HCT116 (cell line): ENCODE data around the gene ASB6. TPM values are rescaled to one million over a fixed set of nuclear protein-coding genes. Genes with fewer than 3 reads are reported as not detected.

ENCODE experiments used
- ATAC-seq: fragments of 200-7000 bp; cut with Tn5 transposase; 2 replicates; pipeline ENCODE4 v1.9.1; 2020; ENCODE audit warnings: mild to moderate bottlenecking, moderate library complexity
- BruUV-seq: library from RNA; stranded (reverse); fragments of 400-500 nt; replicated peaks from 2 replicates; lab custom pipeline; 2021; lab: Mats Ljungman, UMichigan
- CTCF ChIA-PET: fragments of 300-600 bp; sonication (Branson Sonifier 250); formaldehyde crosslinking; loops from one replicate; lab custom pipeline; 2021; ENCODE audit warnings: antibody characterized with exemption; lab: Charles Lee
- POLR2A ChIA-PET: fragments of 300-600, 350-600 bp; sonication (Branson Sonifier 250); formaldehyde crosslinking; loops from one replicate; lab custom pipeline; 2021; ENCODE audit warnings: antibody characterized with exemption; lab: Charles Lee
- RAD21 ChIA-PET, 2 experiments: fragments of 300-600 bp; sonication (Branson Sonifier 250); formaldehyde crosslinking; loops; one replicate each; lab custom pipeline; 2023; ENCODE audit warnings: low total read pairs in 2 of 2; ENCODE audit not compliant: uncharacterized antibody in 2 of 2, unreplicated experiment in 2 of 2, low non-redundant PET in 1 of 2; lab: Charles Lee
- DNase-seq: peaks from one replicate; pipeline ENCODE4 v3.0.0-alpha.2; 2010; ENCODE audit warnings: low read depth, low spot score
- H2AFZ ChIP-seq: fragments of 200-600 bp; shearing (Covaris generic), sonication (generic); 2 replicates; pipeline ENCODE4 v1.6.1; 2017; ENCODE audit warnings: low read depth, mixed run types, mixed read lengths, antibody characterized with exemption, low read length; ENCODE audit not compliant: poor library complexity, severe bottlenecking
- H3K27ac ChIP-seq: 2 replicates; pipeline ENCODE4 v1.5.1; 2012; ENCODE audit warnings: low read depth, low read length
- H3K27me3 ChIP-seq: fragments of 200-600 bp; sonication (generic); 2 replicates; pipeline ENCODE4 v1.6.1; 2016; ENCODE audit warnings: mixed run types, low read length, mixed read lengths; ENCODE audit not compliant: insufficient read depth
- H3K36me3 ChIP-seq, 2 experiments: fragments of 200-500 bp in 1 of 2; fragments of 200-600 bp in 1 of 2; sonication (Bioruptor generic) in 1 of 2; sonication (generic) in 1 of 2; 2 replicates each; pipeline versions ENCODE4 v1.5.1 to v1.6.1; 2014 to 2016; ENCODE audit warnings: low read length in 2 of 2, inconsistent platforms in 1 of 2, mixed read lengths in 1 of 2, mixed run types in 1 of 2; ENCODE audit not compliant: insufficient read depth in 2 of 2, control insufficient read depth in 1 of 2
- H3K4me1 ChIP-seq, 2 experiments: fragments of 200-600 bp in 1 of 2; sonication (generic) in 1 of 2; 2 replicates each; pipeline versions ENCODE4 v1.5.1 to v1.6.1; 2012 to 2017; ENCODE audit warnings: low read length in 2 of 2, inconsistent platforms in 1 of 2, mild to moderate bottlenecking in 1 of 2, mixed read lengths in 1 of 2, mixed run types in 1 of 2, moderate library complexity in 1 of 2; ENCODE audit not compliant: insufficient read depth in 2 of 2, control insufficient read depth in 1 of 2
- H3K4me2 ChIP-seq: fragments of 200-600 bp; sonication (generic); 2 replicates; pipeline ENCODE4 v1.6.1; 2017; ENCODE audit warnings: mixed run types, low read length, mixed read lengths
- H3K4me3 ChIP-seq, 2 experiments: fragments of 200-600 bp in 1 of 2; sonication (generic) in 1 of 2; replicated peaks in 1 of 2; 2 replicates each; pipeline ENCODE4 v1.5.1; 2011 to 2016; ENCODE audit warnings: low read length in 2 of 2, control low read depth in 1 of 2, low read depth in 1 of 2, mild to moderate bottlenecking in 1 of 2, mixed read lengths in 1 of 2, mixed run types in 1 of 2
- H3K79me2 ChIP-seq: fragments of 200-600 bp; sonication (generic); 2 replicates; pipeline ENCODE4 v1.6.1; 2017; ENCODE audit warnings: mild to moderate bottlenecking, mixed run types, low read length, moderate library complexity, mixed read lengths; ENCODE audit not compliant: insufficient read depth
- H3K9ac ChIP-seq: fragments of 200-600 bp; sonication (generic); 2 replicates; pipeline ENCODE4 v1.6.1; 2016; ENCODE audit warnings: low read length, mixed read lengths
- H3K9me2 ChIP-seq: fragments of 200-600 bp; sonication (generic), shearing (Covaris generic); 2 replicates; pipeline ENCODE4 v1.6.1; 2017; ENCODE audit warnings: mixed run types, mild to moderate bottlenecking, moderate library complexity; ENCODE audit not compliant: insufficient read depth
- H3K9me3 ChIP-seq, 2 experiments: fragments of 200-500 bp in 1 of 2; fragments of 200-600 bp in 1 of 2; sonication (Bioruptor generic) in 1 of 2; sonication (generic) in 1 of 2; 2 replicates each; pipeline ENCODE4 v1.6.1; 2014 to 2017; ENCODE audit warnings: low read length in 2 of 2, mixed read lengths in 2 of 2, inconsistent platforms in 1 of 2, low read depth in 1 of 2, mild to moderate bottlenecking in 1 of 2, mixed run types in 1 of 2, moderate library complexity in 1 of 2; ENCODE audit not compliant: control insufficient read depth in 1 of 2, insufficient read depth in 1 of 2
- H4K20me1 ChIP-seq: fragments of 200-600 bp; sonication (generic), shearing (Covaris generic); 2 replicates; pipeline ENCODE4 v1.6.1; 2017; ENCODE audit warnings: mixed run types, mild to moderate bottlenecking, moderate library complexity; ENCODE audit not compliant: insufficient read depth
- CBX3 ChIP-seq: IDR thresholded peaks from 2 replicates; pipeline ENCODE4 v1.6.1; 2012; ENCODE audit warnings: low read depth
- POLR2AphosphoS5 ChIP-seq: IDR thresholded peaks from 2 replicates; pipeline ENCODE4 v1.6.1; 2011; ENCODE audit warnings: mild to moderate bottlenecking, low read depth, low read length, moderate library complexity
- SP1 ChIP-seq: IDR thresholded peaks from 2 replicates; pipeline ENCODE4 v1.6.1; 2012; ENCODE audit warnings: low read depth
- TCF7L2 ChIP-seq: IDR thresholded peaks from 2 replicates; pipeline ENCODE4 v1.7.0; 2011; ENCODE audit warnings: borderline replicate concordance, inconsistent platforms; ENCODE audit not compliant: insufficient read depth, insufficient read length; ENCODE audit errors: extremely low read depth
- YY1 ChIP-seq: IDR thresholded peaks from 2 replicates; pipeline ENCODE4 v1.6.1; 2011; ENCODE audit warnings: low read length, low read depth, moderate library complexity, mild to moderate bottlenecking; ENCODE audit not compliant: insufficient replicate concordance; ENCODE audit errors: extremely low read depth
- ZFX ChIP-seq: fragments of 450-650 bp; IDR thresholded peaks from 2 replicates; pipeline ENCODE4 v1.6.1; 2017
- intact Hi-C: fragments of 100-400 bp; cut with micrococcal nuclease; formaldehyde crosslinking; loops from 2 replicates; pipeline ENCODE4 v1.10.0; 2022
- total RNA-seq: library from RNA; stranded (reverse); gene quantifications from one replicate; pipeline ENCODE4 v1.2.1, GENCODE V29; 2021; ENCODE audit not compliant: unreplicated experiment
- TF ChIP-seq, protein P1 (sequence below): IDR thresholded peaks from 2 replicates; pipeline ENCODE4 v1.6.1; 2011; ENCODE audit warnings: mild to moderate bottlenecking, low read length, moderate library complexity; ENCODE audit not compliant: insufficient replicate concordance; ENCODE audit errors: extremely low read depth

The ASB6 gene
- total RNA-seq, 1 experiment from 2014 or later = 21.6 TPM

DNA sequence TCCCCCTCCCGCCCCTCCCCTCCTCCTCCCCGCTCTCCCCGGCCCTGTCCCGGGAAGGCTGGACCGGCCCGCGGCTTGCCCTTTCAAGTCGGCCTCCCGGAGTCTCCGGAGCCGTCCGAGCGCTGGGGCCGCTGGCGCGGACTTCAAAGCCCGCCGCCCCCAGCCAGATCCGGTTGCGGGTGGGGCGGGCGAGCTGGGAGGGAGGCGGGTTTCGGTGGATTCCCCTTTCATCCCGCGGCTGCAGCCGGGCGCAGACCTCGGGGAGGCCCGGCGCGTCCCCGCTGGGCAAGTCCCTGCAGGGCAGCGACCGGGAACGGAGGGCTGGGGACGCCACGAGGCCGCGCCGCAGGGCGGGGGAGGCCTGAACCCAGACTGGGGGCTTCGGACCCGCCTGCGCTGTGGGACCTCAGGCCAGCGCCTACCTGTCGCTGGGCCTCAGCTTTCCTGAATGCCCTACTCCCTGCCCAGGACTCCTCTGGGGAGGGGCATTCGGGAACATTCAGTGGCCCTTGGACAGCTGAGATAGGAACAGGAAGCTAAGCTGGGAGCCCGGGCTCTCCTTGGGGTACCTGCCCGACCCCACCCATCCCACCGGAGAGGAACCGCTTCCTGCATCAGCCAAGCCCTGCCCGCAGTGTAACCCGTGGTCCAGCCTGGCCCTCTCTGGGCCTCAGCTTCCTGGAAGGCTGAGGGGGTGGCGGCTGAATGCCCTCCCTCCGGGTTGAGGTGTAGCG lies 44.4 kb downstream of the ASB6 start:
- H3K79me2 ChIP-seq = no peaks in the 10 kb centered on the region
- ATAC-seq (peak; percentile 65), DNase-seq (peak; percentile 86)
- no peaks in the 10 kb centered on the region for H3K36me3 ChIP-seq
- H3K9ac ChIP-seq = peak overlapping the region; percentile 83
- H3K4me3 ChIP-seq = peak overlapping the region; percentile 57 to 67
- peak overlapping the region; percentile 95 for H3K4me2 ChIP-seq
- no peaks in the 10 kb centered on the region for H3K27me3 ChIP-seq
- no TSS peak for BruUV-seq
- RAD21 ChIA-PET = interaction anchor here (0.5 to 2.2 kb wide), 8 partner anchors 10 to 195 kb away, joined by 3 to 9 read pairs (median 6); no protein-coding TSS in a partner anchor
- intact Hi-C loops = loop anchor here (1.0 kb wide), 1 partner anchor 10 kb away; no protein-coding TSS in a partner anchor
- H2AFZ ChIP-seq = no peak overlapping the region
- H4K20me1 ChIP-seq = no peaks in the 10 kb centered on the region
- peak overlapping the region; percentile 98 for H3K27ac ChIP-seq
- TF ChIP-seq, protein P1, sequence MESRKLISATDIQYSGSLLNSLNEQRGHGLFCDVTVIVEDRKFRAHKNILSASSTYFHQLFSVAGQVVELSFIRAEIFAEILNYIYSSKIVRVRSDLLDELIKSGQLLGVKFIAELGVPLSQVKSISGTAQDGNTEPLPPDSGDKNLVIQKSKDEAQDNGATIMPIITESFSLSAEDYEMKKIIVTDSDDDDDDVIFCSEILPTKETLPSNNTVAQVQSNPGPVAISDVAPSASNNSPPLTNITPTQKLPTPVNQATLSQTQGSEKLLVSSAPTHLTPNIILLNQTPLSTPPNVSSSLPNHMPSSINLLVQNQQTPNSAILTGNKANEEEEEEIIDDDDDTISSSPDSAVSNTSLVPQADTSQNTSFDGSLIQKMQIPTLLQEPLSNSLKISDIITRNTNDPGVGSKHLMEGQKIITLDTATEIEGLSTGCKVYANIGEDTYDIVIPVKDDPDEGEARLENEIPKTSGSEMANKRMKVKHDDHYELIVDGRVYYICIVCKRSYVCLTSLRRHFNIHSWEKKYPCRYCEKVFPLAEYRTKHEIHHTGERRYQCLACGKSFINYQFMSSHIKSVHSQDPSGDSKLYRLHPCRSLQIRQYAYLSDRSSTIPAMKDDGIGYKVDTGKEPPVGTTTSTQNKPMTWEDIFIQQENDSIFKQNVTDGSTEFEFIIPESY = no peak
- TF ChIP-seq TCF7L2 = peak; percentile 99
- no peak for TF ChIP-seq SP1
- no peak for TF ChIP-seq CBX3
- peak; percentile 58; the same call in 1 of the 2 replicates for TF ChIP-seq ZFX
- peak; percentile 40 for TF ChIP-seq YY1
- TF ChIP-seq POLR2AphosphoS5 = peak; percentile 75
- TF ChIP-seq, all 23 proteins: peak for 4
- Histone ChIP-seq H3K9me2 (no peaks in the 10 kb centered on the region), H3K9me3 (no peaks in the 10 kb centered on the region), H3K4me1 (peaks cover 82 to 95% of the 10 kb centered on the region in 2 experiments)
- ChIA-PET CTCF (interaction anchor here (0.8 to 2.6 kb wide), 4 partner anchors 11 to 459 kb away, joined by 3 to 15 read pairs (median 8); no protein-coding TSS in a partner anchor), POLR2A (interaction anchor here (0.6 to 3.6 kb wide), 21 partner anchors 10 to 423 kb away, joined by 3 to 46 read pairs (median 6); partner anchors contain the start of gene IER5L)
